ENCODE measurements around the gene TSHZ2.

- no peak for TF ChIP-seq CTCF (IDR thresholded peaks at IDR 0.05; ENCODE audit: poor library complexity)
- no peak for TF ChIP-seq EZH2phosphoT487 (IDR thresholded peaks at IDR 0.05; ENCODE audit: low read depth, severe bottlenecking, unreplicated experiment)
Measured at GRCh38 chr20:53069132-53069531, 97.0 kb downstream of the TSHZ2 start.
